ENCODE measurements around the gene NID2.

NID2 gene

GRCh38 chr14:52002542-52002941, 66.3 kb downstream of the NID2 start:
- no peak for DNase-seq (ENCODE audit: low read depth)

- no peak for DNase-seq (ENCODE audit: low read depth)
These were observed 68.2 kb downstream of the NID2 start for GRCh38 chr14:52000696-52001095.

GRCh38 chr14:52000019-52000582, 68.8 kb downstream of the NID2 start:
- no peak for DNase-seq (ENCODE audit: low read depth)

GRCh38 chr14:51999084-51999483, 69.8 kb downstream of the NID2 start:
- DNase-seq (ENCODE audit: low read depth): no peak

- DNase-seq (ENCODE audit: low read depth): no peak
These were observed 70.5 kb downstream of the NID2 start for GRCh38 chr14:51998348-51998747.

GRCh38 chr14:51996148-51996746, 72.6 kb downstream of the NID2 start:
- no peak for DNase-seq (ENCODE audit: low read depth)

- no peak for DNase-seq (ENCODE audit: low read depth)
These were observed 75.5 kb downstream of the NID2 start for GRCh38 chr14:51993285-51993920.

GRCh38 chr14:51990488-51990887, 78.4 kb downstream of the NID2 start:
- no peak for DNase-seq (ENCODE audit: low read depth)

GRCh38 chr14:51989293-51990234, 79.3 kb downstream of the NID2 start, which contains the start of gene RTRAF:
Gene RTRAF, plus strand, starts transcription at chr14:51989546. Its CDS starts 94 bp downstream, at chr14:51989640.
- DNase-seq (ENCODE audit: low read depth): peak; percentile 90

GRCh38 chr14:51988221-51988620, 80.6 kb downstream of the NID2 start:
- no peak for DNase-seq (ENCODE audit: low read depth)

- DNase-seq (ENCODE audit: low read depth): no peak
These were observed 87.5 kb downstream of the NID2 start for GRCh38 chr14:51981218-51981854.

- peak; percentile 74 for DNase-seq (ENCODE audit: low read depth)
These were observed 89.7 kb downstream of the NID2 start for GRCh38 chr14:51979088-51979709.

- DNase-seq (ENCODE audit: low read depth): no peak
These were observed 90.2 kb downstream of the NID2 start for GRCh38 chr14:51978681-51979085.

GRCh38 chr14:51977075-51977474, 91.8 kb downstream of the NID2 start:
- no peak for DNase-seq (ENCODE audit: low read depth)

- no peak for DNase-seq (ENCODE audit: low read depth)
These were observed 96.3 kb downstream of the NID2 start for GRCh38 chr14:51972566-51972965.

GRCh38 chr14:51969852-51970540, 98.9 kb downstream of the NID2 start:
- no peak for DNase-seq (ENCODE audit: low read depth)

GRCh38 chr14:51967521-51967920, 101.3 kb downstream of the NID2 start:
- no peak for DNase-seq (ENCODE audit: low read depth)

- no peak for DNase-seq (ENCODE audit: low read depth)
These were observed 105.6 kb downstream of the NID2 start for GRCh38 chr14:51963286-51963685.

- no peak for DNase-seq (ENCODE audit: low read depth)
These were observed 106.1 kb downstream of the NID2 start for GRCh38 chr14:51962711-51963110.

GRCh38 chr14:51960866-51961265, 108.0 kb downstream of the NID2 start:
- no peak for DNase-seq (ENCODE audit: low read depth)

GRCh38 chr14:51959928-51960327, 108.9 kb downstream of the NID2 start:
- no peak for DNase-seq (ENCODE audit: low read depth)
